ENCODE measurements around the gene SUV39H1. TPM values are rescaled to one million over a fixed set of nuclear protein-coding genes. Genes with fewer than 3 reads are reported as not detected.
A peak's percentile ranks its signal among the peaks of the same experiment; 100 is the strongest.

SUV39H1 gene
- total RNA-seq, 1 donor from 2014 or later, result 8.0 TPM

DNA sequence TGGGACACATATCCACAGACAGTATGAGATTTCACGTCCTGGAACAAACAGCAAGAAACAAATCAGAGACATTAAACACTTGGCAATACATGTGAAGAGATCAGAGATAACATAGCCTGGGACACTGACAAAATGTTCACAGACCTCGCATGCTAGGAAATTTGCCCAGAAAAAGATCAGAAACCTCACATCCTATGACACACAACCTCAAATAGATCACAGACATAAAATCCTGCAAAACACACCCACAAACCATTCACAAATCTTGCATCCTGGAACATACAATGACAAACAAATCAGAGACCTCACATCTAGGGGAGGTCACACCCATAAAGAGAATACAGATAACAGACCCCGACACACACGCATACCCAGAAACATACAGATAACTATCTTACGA is 18.0 kb downstream of the SUV39H1 start:
- DNase-seq (ENCODE audit: low read depth, low spot score), result no peak

DNA sequence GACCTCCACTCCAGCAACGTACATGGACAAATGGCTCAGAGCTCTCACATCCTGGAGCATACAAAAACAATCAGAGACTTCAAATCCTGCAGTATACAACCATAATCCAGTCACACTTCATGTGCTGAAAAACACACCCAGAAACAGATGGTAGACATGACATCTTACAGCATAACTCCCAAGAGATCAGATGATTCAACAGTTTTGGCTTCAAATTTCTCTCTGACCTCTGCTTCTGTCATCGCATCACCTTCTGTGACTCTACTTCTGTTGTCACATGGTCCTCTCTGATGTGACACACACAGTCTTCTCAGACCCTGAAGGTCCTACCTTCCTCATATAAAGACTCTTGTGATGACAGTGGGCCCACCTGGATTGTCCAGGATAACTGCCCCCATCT is 18.5 kb downstream of the SUV39H1 start:
- no peak for DNase-seq (ENCODE audit: low read depth, low spot score)

DNA sequence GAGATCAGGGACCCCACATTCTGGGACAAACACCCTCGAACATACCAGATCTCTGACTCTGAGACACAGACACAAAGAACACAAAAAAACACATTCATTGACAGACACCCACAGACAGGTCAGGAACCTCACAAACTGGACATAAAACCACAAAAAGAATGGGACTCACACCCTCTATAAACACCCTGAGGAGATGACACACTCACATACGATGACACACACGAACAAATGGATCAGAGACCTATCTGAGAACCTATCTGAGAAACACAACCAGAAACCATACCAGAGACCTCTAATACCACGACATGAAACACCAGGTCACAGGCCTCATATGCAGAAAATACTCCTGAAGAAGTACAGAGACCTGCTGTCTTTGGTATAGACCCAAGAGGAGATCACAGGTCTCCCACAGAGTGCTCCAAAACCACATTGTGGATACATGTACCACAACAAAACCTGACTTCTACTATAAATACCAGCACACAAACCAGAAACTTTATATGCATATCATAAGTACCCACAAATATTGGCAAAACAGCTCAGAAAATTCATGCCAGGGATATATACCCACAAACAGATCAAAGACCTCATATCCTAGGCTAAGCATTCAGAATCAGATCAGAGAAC is 19.5 kb downstream of the SUV39H1 start:
- DNase-seq (ENCODE audit: low read depth, low spot score), result no peak

GRCh38 chrX:48719958-48720357 is 23.4 kb downstream of the SUV39H1 start:
- DNase-seq (ENCODE audit: low read depth, low spot score), result no peak

GRCh38 chrX:48720577-48721250 is 24.2 kb downstream of the SUV39H1 start:
- DNase-seq (ENCODE audit: low read depth, low spot score), result no peak

- DNase-seq (ENCODE audit: low read depth, low spot score), result no peak
Measured at GRCh38 chrX:48721916-48722315, 25.4 kb downstream of the SUV39H1 start.

DNA sequence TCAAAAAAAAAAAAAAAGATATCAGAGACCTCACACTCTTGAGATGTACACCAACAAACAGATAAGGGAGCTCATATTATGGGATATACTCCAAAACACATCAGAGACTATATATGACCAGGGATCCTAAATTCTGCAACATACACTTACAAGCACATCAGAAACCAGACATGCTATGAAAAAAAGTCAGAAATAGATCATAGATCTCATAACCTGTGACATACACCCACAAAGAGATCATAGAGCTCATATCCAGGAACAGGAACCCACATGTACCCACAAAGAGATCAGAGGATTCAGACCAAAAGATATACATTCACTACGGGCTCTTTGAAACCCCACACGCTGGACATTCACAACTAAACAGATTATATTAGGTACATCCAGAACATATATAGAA is 30.1 kb downstream of the SUV39H1 start:
- DNase-seq (ENCODE audit: low read depth, low spot score), result no peak

GRCh38 chrX:48728653-48729052 is 32.1 kb downstream of the SUV39H1 start:
- no peak for DNase-seq (ENCODE audit: low read depth, low spot score)

- no peak for DNase-seq (ENCODE audit: low read depth, low spot score)
Measured at GRCh38 chrX:48736303-48736702, 39.8 kb downstream of the SUV39H1 start.

- no peak for DNase-seq (ENCODE audit: low read depth, low spot score)
Measured at GRCh38 chrX:48736878-48737212, 40.3 kb downstream of the SUV39H1 start.

DNA sequence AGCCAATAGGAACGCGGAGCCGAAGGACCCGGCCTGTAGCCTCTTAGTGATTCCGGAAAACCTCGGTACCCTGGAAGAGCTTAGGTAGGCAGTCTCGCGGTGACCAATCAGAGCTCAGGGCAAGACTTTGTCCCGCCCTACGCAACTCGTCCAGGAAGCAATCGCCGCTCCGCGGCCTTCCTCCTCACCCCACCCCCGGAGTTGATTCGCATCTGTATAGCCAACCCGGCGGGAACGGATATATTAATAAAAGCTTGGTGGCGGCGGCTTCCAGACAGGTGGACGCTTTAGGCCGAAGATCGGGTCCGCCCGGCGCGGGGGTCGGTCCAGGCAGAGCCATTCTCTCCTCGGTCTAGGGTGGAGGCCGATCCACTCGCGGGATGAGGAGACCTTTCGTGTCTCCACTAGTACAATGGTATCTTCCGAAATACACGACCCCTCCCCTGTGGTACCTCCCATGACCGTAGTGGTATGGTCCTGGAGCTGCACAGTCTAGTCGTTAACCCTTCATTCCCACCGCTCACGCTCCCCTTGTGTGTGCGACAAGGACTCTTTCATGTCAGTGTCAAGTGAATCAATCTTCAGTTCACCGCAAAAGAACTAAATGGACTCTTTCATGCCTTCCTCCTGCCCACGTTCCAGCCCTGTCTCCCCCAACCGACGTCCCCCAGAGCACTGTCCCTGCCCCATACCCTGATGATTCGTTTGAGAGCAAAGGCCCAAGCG is 40.8 kb downstream of the SUV39H1 start:
- DNase-seq (ENCODE audit: low read depth, low spot score), result peak; percentile 92

- DNase-seq (ENCODE audit: low read depth, low spot score), result no peak
Measured at GRCh38 chrX:48737940-48738339, 41.4 kb downstream of the SUV39H1 start.

GRCh38 chrX:48741834-48742233 is 45.3 kb downstream of the SUV39H1 start:
- DNase-seq (ENCODE audit: low read depth, low spot score), result no peak

GRCh38 chrX:48745222-48745621 is 48.7 kb downstream of the SUV39H1 start:
- DNase-seq (ENCODE audit: low read depth, low spot score), result no peak

DNA sequence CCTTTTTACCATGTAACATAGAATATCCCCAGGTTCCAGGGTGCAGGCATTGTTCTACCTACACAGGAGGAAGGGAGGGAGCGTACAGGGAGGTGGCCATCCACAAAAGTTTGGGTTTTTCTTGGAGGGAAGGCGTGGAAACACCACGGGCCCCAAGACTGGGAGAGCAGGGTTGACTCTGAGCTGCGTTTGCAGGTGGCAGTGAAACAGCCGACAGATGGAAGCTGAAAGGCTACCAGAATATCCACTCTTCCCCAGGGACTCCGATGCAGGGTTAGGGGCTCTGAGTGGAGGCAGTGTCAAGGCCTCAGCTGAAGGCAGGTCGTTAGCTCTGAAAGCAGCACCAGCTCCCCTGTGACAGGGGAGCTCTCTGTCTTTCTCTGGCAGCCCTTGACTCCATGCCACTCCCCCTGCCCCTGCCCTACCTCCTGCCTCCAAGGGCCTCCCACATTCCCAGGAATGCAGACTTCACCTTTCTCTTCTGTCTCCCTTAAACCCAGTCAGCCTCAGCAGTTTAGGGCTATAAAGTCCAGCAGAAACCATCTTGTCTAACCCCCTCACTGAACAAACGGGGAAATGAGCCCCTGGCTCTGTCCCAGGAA is 51.0 kb downstream of the SUV39H1 start:
- no peak for DNase-seq (ENCODE audit: low read depth, low spot score)

GRCh38 chrX:48749182-48749581 is 52.6 kb downstream of the SUV39H1 start:
- no peak for DNase-seq (ENCODE audit: low read depth, low spot score)

DNA sequence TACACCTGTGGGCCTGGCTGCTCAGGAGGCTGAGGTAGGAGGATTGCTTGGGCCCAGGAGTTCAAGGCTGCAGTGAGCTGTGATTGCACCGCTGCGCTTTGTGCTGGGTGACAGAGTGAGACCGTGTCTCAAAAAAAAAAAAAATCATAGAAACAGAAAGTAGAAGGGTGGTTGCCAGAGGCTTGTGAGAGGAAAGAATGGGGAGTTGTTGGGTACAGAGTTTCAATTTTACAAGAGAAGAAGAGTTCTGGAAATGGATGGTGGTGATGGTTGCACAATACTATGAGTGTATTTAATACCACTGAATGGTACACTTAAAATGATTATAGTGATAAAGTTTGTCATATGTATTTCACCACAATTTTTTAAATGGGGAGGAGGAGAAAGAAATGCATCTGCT is 54.8 kb downstream of the SUV39H1 start:
- DNase-seq (ENCODE audit: low read depth, low spot score), result no peak

- DNase-seq (ENCODE audit: low read depth, low spot score), result no peak
Measured at GRCh38 chrX:48752498-48752897, 56.0 kb downstream of the SUV39H1 start.

DNA sequence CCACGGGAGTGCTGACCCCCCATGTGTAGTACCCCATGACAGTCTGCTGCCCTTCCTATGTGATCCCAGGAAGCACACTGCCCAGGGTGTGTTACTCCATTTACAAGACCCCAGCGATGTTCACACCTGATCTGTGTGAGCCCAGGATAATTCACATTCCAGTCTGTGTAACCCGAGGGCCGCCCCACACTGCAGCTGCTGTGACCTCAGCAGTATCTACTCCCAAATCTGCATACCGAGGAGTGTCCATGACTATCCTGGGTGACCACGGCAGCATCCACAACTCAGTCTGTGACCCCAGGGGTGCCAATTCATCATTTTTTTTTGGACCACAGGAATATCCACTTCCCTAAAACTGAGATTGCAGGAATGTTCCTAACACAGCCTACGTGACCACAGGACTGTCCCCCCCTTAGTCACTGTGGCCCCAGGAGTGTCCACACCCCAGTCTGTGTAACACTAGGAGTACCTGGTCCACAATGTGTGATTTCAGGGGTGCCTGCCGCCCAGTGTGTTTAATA is 57.2 kb downstream of the SUV39H1 start:
- no peak for DNase-seq (ENCODE audit: low read depth, low spot score)

- DNase-seq (ENCODE audit: low read depth, low spot score), result no peak
Measured at GRCh38 chrX:48754238-48754637, 57.7 kb downstream of the SUV39H1 start.
